Muscle layer of duodenum (tissue), 2 donors: ENCODE data around the gene CDC42BPA.

ENCODE experiments used
- H3K27ac ChIP-seq: one replicate; pipeline ENCODE4 v1.7.0; 2013; ENCODE audit warnings: mild to moderate bottlenecking, low read length
- H3K27me3 ChIP-seq: one replicate; pipeline ENCODE4 v1.7.0; 2013; ENCODE audit warnings: low read depth, mild to moderate bottlenecking, control low read depth, low read length
- H3K36me3 ChIP-seq, 2 donors: one replicate each; pipeline ENCODE4 v1.7.0; 2013; ENCODE audit warnings: low read length in 2 of 2, control low read depth in 1 of 2, mild to moderate bottlenecking in 1 of 2; ENCODE audit not compliant: insufficient read depth in 2 of 2, control insufficient read depth in 1 of 2
- H3K4me1 ChIP-seq, 2 donors: one replicate each; pipeline ENCODE4 v1.7.0; 2013; ENCODE audit warnings: low read length in 2 of 2, mild to moderate bottlenecking in 2 of 2, control low read depth in 1 of 2, moderate library complexity in 1 of 2; ENCODE audit not compliant: insufficient read depth in 2 of 2, control insufficient read depth in 1 of 2
- H3K4me3 ChIP-seq, 2 donors: one replicate each; pipeline ENCODE4 v1.7.0; 2013; ENCODE audit warnings: low read length in 2 of 2, low read depth in 1 of 2, mild to moderate bottlenecking in 1 of 2
- H3K9me3 ChIP-seq, 2 donors: one replicate each; pipeline ENCODE4 v1.7.0; 2013; ENCODE audit warnings: low read length in 2 of 2, control low read depth in 1 of 2, mild to moderate bottlenecking in 1 of 2; ENCODE audit not compliant: control insufficient read depth in 1 of 2
- donor health status: healthy.

Gene CDC42BPA

GRCh38 chr1:227317011-227317451, 1.3 kb downstream of the CDC42BPA start:
- Histone ChIP-seq H3K4me1 (peaks cover 0 to 12% of the 10 kb centered on the region in 2 donors), H3K36me3 (no peaks in the 10 kb centered on the region), H3K9me3 (no peaks in the 10 kb centered on the region), H3K27ac (peak overlapping the region; percentile 82), H3K4me3 (peak overlapping the region; percentile 86 to 93), H3K27me3 (no peaks in the 10 kb centered on the region)

- Histone ChIP-seq H3K4me3 (peak overlapping the region; percentile 86 to 93), H3K27ac (peak overlapping the region; percentile 82), H3K36me3 (no peaks in the 10 kb centered on the region), H3K9me3 (no peaks in the 10 kb centered on the region), H3K4me1 (peaks cover 0 to 12% of the 10 kb centered on the region in 2 donors), H3K27me3 (no peaks in the 10 kb centered on the region)
These were observed 1.8 kb downstream of the CDC42BPA start for GRCh38 chr1:227316456-227316855.

GRCh38 chr1:227315629-227316346, 2.5 kb downstream of the CDC42BPA start:
- H3K27me3 ChIP-seq = no peaks in the 10 kb centered on the region
- H3K36me3 ChIP-seq = no peaks in the 10 kb centered on the region
- peaks cover 0 to 12% of the 10 kb centered on the region in 2 donors for H3K4me1 ChIP-seq
- H3K27ac ChIP-seq = peak overlapping the region; percentile 82
- H3K4me3 ChIP-seq = peak overlapping the region; percentile 86 to 93
- H3K9me3 ChIP-seq = no peaks in the 10 kb centered on the region

GRCh38 chr1:227314014-227314848, 4.1 kb downstream of the CDC42BPA start:
- Histone ChIP-seq H3K36me3 (no peaks in the 10 kb centered on the region), H3K4me1 (peaks cover 6 to 12% of the 10 kb centered on the region in 2 donors), H3K4me3 (peak overlapping the region; percentile 32 to 93), H3K9me3 (no peaks in the 10 kb centered on the region), H3K27me3 (no peaks in the 10 kb centered on the region), H3K27ac (no peak overlapping the region)

- Histone ChIP-seq H3K27ac (no peak overlapping the region), H3K27me3 (no peaks in the 10 kb centered on the region), H3K36me3 (no peaks in the 10 kb centered on the region), H3K4me3 (no peak overlapping the region), H3K9me3 (no peaks in the 10 kb centered on the region), H3K4me1 (peaks cover 6 to 18% of the 10 kb centered on the region in 2 donors)
These were observed 5.8 kb downstream of the CDC42BPA start for GRCh38 chr1:227312361-227313025.

GRCh38 chr1:227311389-227312001, 6.8 kb downstream of the CDC42BPA start:
- no peaks in the 10 kb centered on the region for H3K36me3 ChIP-seq
- peaks cover 6 to 18% of the 10 kb centered on the region in 2 donors for H3K4me1 ChIP-seq
- no peak overlapping the region for H3K27ac ChIP-seq
- H3K9me3 ChIP-seq = no peaks in the 10 kb centered on the region
- H3K27me3 ChIP-seq = no peaks in the 10 kb centered on the region
- H3K4me3 ChIP-seq = no peak overlapping the region

GRCh38 chr1:227308367-227309336, 9.6 kb downstream of the CDC42BPA start:
- no peaks in the 10 kb centered on the region for H3K36me3 ChIP-seq
- peak overlapping the region; percentile 2 for H3K27ac ChIP-seq
- no peaks in the 10 kb centered on the region for H3K9me3 ChIP-seq
- no peak overlapping the region for H3K4me3 ChIP-seq
- H3K27me3 ChIP-seq = no peaks in the 10 kb centered on the region
- peaks cover 6 to 18% of the 10 kb centered on the region in 2 donors for H3K4me1 ChIP-seq

GRCh38 chr1:227306689-227307088, 11.6 kb downstream of the CDC42BPA start:
- no peak overlapping the region for H3K4me3 ChIP-seq
- no peaks in the 10 kb centered on the region for H3K27me3 ChIP-seq
- H3K27ac ChIP-seq = no peak overlapping the region
- peaks cover 6 to 13% of the 10 kb centered on the region in 2 donors for H3K4me1 ChIP-seq
- H3K36me3 ChIP-seq = no peaks in the 10 kb centered on the region
- no peaks in the 10 kb centered on the region for H3K9me3 ChIP-seq

GRCh38 chr1:227305894-227306626, 12.2 kb downstream of the CDC42BPA start:
- Histone ChIP-seq H3K27ac (no peak overlapping the region), H3K27me3 (no peaks in the 10 kb centered on the region)

GRCh38 chr1:227304665-227305064, 13.6 kb downstream of the CDC42BPA start:
- Histone ChIP-seq H3K27me3 (no peaks in the 10 kb centered on the region), H3K4me3 (no peak overlapping the region), H3K9me3 (no peaks in the 10 kb centered on the region), H3K4me1 (peaks cover 3 to 8% of the 10 kb centered on the region in 2 donors), H3K36me3 (no peaks in the 10 kb centered on the region), H3K27ac (no peak overlapping the region)

More at GRCh38 chr1:227305894-227306626, 12.2 kb downstream of the CDC42BPA start:
- H3K9me3 ChIP-seq = no peaks in the 10 kb centered on the region
- peaks cover 6 to 13% of the 10 kb centered on the region in 2 donors for H3K4me1 ChIP-seq
- H3K4me3 ChIP-seq = no peak overlapping the region
- H3K36me3 ChIP-seq = no peaks in the 10 kb centered on the region
